Measurements from ENCODE around the gene ADAMTS4.

DNA sequence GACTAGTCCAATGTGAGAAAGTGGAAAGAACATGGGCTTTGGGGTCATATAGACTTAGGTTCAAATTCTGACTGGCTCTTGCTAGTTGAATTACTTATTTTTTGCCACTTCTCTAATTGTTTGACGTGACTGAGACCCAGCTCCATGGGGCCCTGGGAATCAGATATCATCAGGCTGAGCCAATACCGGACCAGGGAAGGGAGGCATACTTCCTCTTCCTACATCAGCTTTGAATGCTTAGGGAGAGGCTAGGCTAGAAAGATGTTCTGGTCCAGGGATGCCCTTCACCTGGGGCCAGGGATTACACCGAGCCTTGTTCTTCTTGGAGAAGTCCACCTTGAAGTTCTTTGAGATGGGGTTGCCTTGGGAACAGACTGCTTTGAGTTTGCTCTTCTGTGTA is 42.8 kb upstream of the ADAMTS4 start:
- TF ChIP-seq, protein P1, sequence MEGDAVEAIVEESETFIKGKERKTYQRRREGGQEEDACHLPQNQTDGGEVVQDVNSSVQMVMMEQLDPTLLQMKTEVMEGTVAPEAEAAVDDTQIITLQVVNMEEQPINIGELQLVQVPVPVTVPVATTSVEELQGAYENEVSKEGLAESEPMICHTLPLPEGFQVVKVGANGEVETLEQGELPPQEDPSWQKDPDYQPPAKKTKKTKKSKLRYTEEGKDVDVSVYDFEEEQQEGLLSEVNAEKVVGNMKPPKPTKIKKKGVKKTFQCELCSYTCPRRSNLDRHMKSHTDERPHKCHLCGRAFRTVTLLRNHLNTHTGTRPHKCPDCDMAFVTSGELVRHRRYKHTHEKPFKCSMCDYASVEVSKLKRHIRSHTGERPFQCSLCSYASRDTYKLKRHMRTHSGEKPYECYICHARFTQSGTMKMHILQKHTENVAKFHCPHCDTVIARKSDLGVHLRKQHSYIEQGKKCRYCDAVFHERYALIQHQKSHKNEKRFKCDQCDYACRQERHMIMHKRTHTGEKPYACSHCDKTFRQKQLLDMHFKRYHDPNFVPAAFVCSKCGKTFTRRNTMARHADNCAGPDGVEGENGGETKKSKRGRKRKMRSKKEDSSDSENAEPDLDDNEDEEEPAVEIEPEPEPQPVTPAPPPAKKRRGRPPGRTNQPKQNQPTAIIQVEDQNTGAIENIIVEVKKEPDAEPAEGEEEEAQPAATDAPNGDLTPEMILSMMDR (IDR thresholded peaks at IDR 0.05; ENCODE audit: borderline replicate concordance, extremely low read depth, low read length, poor library complexity, severe bottlenecking): no peak
- no peak for TF ChIP-seq EZH2 (IDR thresholded peaks at IDR 0.05; ENCODE audit: borderline replicate concordance, low read depth, low read length, severe bottlenecking)
